Kidney (tissue), 14 donors: ENCODE data around the gene EEPD1. TPM values are rescaled to one million over a fixed set of nuclear protein-coding genes. Genes with fewer than 3 reads are reported as not detected.

Experiments
- DNase-seq, 5 donors: peaks; one replicate each; pipeline ENCODE4 v3.0.0-alpha.2; 2013 to 2020
- FAIRE-seq: peaks from 2 replicates; lab custom pipeline; 2012; peaks lifted over from hg19 to GRCh38; lab: Jason Lieb, UNC
- H3K27ac ChIP-seq, 2 donors: one replicate each; pipeline ENCODE4 v1.7.0; 2013; ENCODE audit warnings: low read depth in 2 of 2, low read length in 2 of 2, inconsistent platforms in 1 of 2
- H3K27me3 ChIP-seq: one replicate; pipeline ENCODE4 v1.7.1; 2013; ENCODE audit warnings: low read length, inconsistent platforms; ENCODE audit not compliant: control insufficient read depth, insufficient read depth
- H3K36me3 ChIP-seq, 3 donors: one replicate each; pipeline versions ENCODE4 v1.7.0 to v1.7.1; 2013; ENCODE audit warnings: low read length in 3 of 3, control low read depth in 1 of 3, inconsistent platforms in 1 of 3; ENCODE audit not compliant: insufficient read depth in 3 of 3, control insufficient read depth in 2 of 3
- H3K4me1 ChIP-seq, 3 donors: one replicate each; pipeline versions ENCODE4 v1.7.0 to v1.7.1; 2013; ENCODE audit warnings: low read length in 3 of 3, inconsistent platforms in 1 of 3, low read depth in 1 of 3; ENCODE audit not compliant: control insufficient read depth in 2 of 3, insufficient read depth in 2 of 3
- H3K4me3 ChIP-seq, 3 donors: one replicate each; pipeline versions ENCODE4 v1.7.0 to v1.8.1; 2013; ENCODE audit warnings: low read length in 3 of 3, control low read depth in 1 of 3, inconsistent platforms in 1 of 3
- H3K9ac ChIP-seq, 3 donors: one replicate each; pipeline versions ENCODE4 v1.7.0 to v1.7.1; 2013; ENCODE audit warnings: low read length in 3 of 3, control low read depth in 1 of 3, inconsistent platforms in 1 of 3
- H3K9me3 ChIP-seq, 3 donors: one replicate each; pipeline versions ENCODE4 v1.7.0 to v1.7.1; 2013; ENCODE audit warnings: low read length in 3 of 3, control low read depth in 1 of 3, inconsistent platforms in 1 of 3; ENCODE audit not compliant: control insufficient read depth in 2 of 3, insufficient read depth in 1 of 3
- intact Hi-C: fragments of 100-400 bp; cut with DNase I; formaldehyde crosslinking; loops from one replicate; pipeline ENCODE4 v1.11.1; 2022
- polyA plus RNA-seq: library from polyadenylated mRNA; stranded (reverse); fragments of 350-450 nt; fragmentation: Illumina TruSeq; extraction: RNeasy Lipid Tissue Mini Kit (QIAGEN cat#74804); gene quantifications from one replicate; pipeline ENCODE4 v1.2.3, GENCODE V29; 2014; ENCODE audit warnings: low read depth, low replicate concordance; ENCODE audit not compliant: insufficient read depth
- total RNA-seq: library from RNA; stranded (reverse); fragmentation: NEBNext Ultra II Directional; extraction: Animal tissue kit (Norgen Biotek cat#: 25700); gene quantifications from one replicate; pipeline ENCODE4 v1.2.1, GENCODE V29; 2021
- TF ChIP-seq, protein P1 (sequence below): IDR thresholded peaks from 3 replicates; pipeline ENCODE4 v1.5.1; 2012; ENCODE audit warnings: mild to moderate bottlenecking, moderate library complexity, borderline replicate concordance; ENCODE audit not compliant: insufficient read depth; ENCODE audit errors: extremely low read depth
- donor health status: control.
- donor health status: control.
- donor health status: control.
- donor health status: control.
- donor health status: control.
- donor health status: DM: yes; HTN: yes; CAD: no.
- donor health status: Normal renal cell carcinoma (clear cell type).

Gene EEPD1
- total and polyA plus RNA-seq, 2 donors from 2014 or later = 6.3 to 6.4 TPM

DNA sequence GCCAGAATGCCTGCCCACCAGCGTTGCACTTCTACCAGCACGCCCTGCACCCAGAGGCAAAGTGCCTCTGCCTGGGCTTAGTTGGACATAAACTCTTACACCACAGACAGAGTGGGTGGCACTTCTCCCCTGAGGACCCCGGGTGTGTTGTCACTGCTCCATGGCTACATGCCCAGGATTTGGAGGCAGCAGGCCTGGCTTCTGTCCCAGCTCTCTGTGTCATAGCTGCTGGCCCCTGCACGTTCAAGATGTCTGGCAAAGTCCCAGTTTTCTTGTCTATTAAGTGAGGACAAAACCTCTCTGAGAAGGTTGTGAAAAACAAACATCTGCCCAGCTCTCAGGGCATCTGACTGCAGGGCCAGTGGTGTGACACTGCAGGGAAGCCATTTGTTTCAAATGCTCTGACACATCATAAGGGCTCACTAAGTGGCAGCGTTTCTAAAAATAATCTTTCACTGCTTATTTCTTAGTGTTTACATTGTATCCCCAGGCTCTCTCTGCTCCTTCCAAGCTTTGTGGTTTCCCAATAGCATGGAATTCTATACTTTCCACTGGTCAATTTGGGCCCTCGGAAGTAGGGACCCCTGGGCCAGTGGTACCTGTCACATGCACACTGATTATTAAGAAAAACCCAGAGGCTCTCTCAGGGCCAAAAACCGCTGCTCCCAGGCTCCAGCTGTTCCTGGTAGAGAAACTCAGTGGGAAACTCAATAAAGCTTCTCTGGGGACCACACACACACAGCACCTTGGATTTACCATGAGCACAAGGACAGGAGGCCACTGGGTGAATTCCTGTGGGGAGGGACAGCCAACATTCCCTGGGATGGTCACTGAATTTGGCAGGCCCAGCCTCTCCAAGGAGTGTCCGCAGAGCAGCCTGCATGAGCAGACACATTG, 150.4 kb downstream of the EEPD1 start:
- Histone ChIP-seq H3K4me3 (no peak overlapping the region), H3K4me1 (peaks cover 0 to 11% (median 9%) of the 10 kb centered on the region in 3 donors), H3K36me3 (no peaks in the 10 kb centered on the region), H3K27me3 (no peaks in the 10 kb centered on the region), H3K27ac (no peak overlapping the region), H3K9ac (no peak overlapping the region), H3K9me3 (no peaks in the 10 kb centered on the region)
- FAIRE-seq (no peak), DNase-seq (peak in 4 of 5 donors; percentile 38 to 93 (median 62))
- intact Hi-C loops = no loop called here
- TF ChIP-seq, protein P1, sequence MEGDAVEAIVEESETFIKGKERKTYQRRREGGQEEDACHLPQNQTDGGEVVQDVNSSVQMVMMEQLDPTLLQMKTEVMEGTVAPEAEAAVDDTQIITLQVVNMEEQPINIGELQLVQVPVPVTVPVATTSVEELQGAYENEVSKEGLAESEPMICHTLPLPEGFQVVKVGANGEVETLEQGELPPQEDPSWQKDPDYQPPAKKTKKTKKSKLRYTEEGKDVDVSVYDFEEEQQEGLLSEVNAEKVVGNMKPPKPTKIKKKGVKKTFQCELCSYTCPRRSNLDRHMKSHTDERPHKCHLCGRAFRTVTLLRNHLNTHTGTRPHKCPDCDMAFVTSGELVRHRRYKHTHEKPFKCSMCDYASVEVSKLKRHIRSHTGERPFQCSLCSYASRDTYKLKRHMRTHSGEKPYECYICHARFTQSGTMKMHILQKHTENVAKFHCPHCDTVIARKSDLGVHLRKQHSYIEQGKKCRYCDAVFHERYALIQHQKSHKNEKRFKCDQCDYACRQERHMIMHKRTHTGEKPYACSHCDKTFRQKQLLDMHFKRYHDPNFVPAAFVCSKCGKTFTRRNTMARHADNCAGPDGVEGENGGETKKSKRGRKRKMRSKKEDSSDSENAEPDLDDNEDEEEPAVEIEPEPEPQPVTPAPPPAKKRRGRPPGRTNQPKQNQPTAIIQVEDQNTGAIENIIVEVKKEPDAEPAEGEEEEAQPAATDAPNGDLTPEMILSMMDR = no peak

DNA sequence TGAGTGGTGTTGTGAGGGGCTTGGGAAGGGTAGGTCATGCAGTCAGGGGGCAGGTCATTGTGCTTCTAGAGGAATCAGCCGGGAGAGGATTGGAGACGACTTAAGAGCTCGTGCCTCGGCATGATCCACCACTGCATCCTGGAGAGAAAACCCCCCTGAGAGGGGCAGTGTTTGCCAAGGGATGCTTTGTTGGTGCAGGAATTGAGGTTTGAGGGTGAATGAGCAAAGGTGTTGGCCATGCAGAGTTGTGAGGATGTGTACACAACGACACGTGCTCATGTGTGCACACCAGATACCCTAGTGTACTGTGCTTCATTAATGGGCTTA, 151.0 kb downstream of the EEPD1 start:
- Histone ChIP-seq H3K27ac (no peak overlapping the region), H3K27me3 (no peaks in the 10 kb centered on the region), H3K4me3 (no peak overlapping the region), H3K9ac (no peak overlapping the region), H3K4me1 (peaks cover 0 to 11% (median 9%) of the 10 kb centered on the region in 3 donors), H3K9me3 (no peaks in the 10 kb centered on the region), H3K36me3 (no peaks in the 10 kb centered on the region)
- DNase-seq (no peak), FAIRE-seq (no peak)
- TF ChIP-seq, protein P1 = no peak
- intact Hi-C loops = no loop called here

DNA sequence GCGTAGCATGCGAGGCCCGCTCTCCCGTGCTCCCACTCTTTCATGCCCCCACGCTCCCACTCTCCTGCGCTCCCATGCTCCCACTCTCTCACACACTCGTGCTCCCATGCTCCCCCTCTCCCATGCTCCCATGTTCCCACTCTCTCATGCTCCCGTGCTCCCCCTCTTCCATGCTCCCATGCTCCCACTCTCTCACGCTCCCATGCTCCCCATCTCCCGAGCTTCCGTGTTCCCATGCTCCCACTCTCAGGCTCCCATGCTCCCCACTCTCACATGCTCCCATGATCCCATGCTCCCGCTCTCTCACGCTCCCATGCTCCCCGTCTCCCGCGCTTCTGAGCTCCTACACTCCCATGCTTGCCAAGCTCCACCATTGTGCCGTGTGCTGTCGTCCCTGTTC, 152.2 kb downstream of the EEPD1 start:
- peak in 1 of 5 donors; percentile 46 for DNase-seq
- intact Hi-C loops = no loop called here
- no peaks in the 10 kb centered on the region for H3K9me3 ChIP-seq

More for the DNA sequence above, 152.2 kb downstream of the EEPD1 start:
- H3K9ac ChIP-seq = no peak overlapping the region
- H3K27ac ChIP-seq = no peak overlapping the region
- H3K27me3 ChIP-seq = no peaks in the 10 kb centered on the region
- no peak overlapping the region for H3K4me3 ChIP-seq
- TF ChIP-seq, protein P1 = no peak
- no peaks in the 10 kb centered on the region for H3K36me3 ChIP-seq
- H3K4me1 ChIP-seq = peaks cover 0 to 11% (median 9%) of the 10 kb centered on the region in 3 donors
- FAIRE-seq = no peak
